Ovary (tissue), 9 donors: ENCODE data around the gene GBX2. TPM values are rescaled to one million over a fixed set of nuclear protein-coding genes. Genes with fewer than 3 reads are reported as not detected.

Source experiments
- DNase-seq, 5 donors: peaks; one replicate each; pipeline ENCODE4 v3.0.0-alpha.2; 2019 to 2020
- H3K27ac ChIP-seq, 2 donors: fragments of 200-600 bp; one replicate each; pipeline versions ENCODE4 v1.5.1 to v1.8.0; 2019 to 2022
- H3K27me3 ChIP-seq: fragments of 200-600 bp; one replicate; pipeline ENCODE4 v1.8.0; 2022
- H3K36me3 ChIP-seq: fragments of 200-600 bp; sonication (generic); one replicate; pipeline ENCODE4 v1.5.1; 2019
- H3K4me1 ChIP-seq: one replicate; pipeline ENCODE4 v1.8.1; 2013; ENCODE audit warnings: mild to moderate bottlenecking, moderate library complexity; ENCODE audit not compliant: insufficient read depth
- H3K4me3 ChIP-seq: fragments of 200-600 bp; sonication (generic); one replicate; pipeline ENCODE4 v1.5.1; 2017
- H3K9me3 ChIP-seq, 2 donors: fragments of 200-600 bp in 1 of 2; sonication (generic) in 1 of 2; one replicate each; pipeline versions ENCODE4 v1.5.1 to v1.8.1; 2013 to 2019; ENCODE audit warnings: mild to moderate bottlenecking in 1 of 2, moderate library complexity in 1 of 2
- EP300 ChIP-seq: sonication (generic); formaldehyde crosslinking; IDR thresholded peaks from one replicate; pipeline ENCODE4 v1.6.1; 2017; ENCODE audit warnings: antibody characterized with exemption
- POLR2A ChIP-seq: fragments of 450-650 bp; IDR thresholded peaks from one replicate; pipeline ENCODE4 v1.6.1; 2017; ENCODE audit warnings: antibody characterized with exemption, mild to moderate bottlenecking, moderate library complexity
- WGBS, 3 donors: extraction: QIAGEN DNeasy Blood & Tissue Kit in 1 of 3; methylation state at CpG; one replicate each; pipeline versions ENCODE4 v1.1.5 to v1.1.7; 2013 to 2017; 5-methylcytosine and 5-hydroxymethylcytosine counted together
- intact Hi-C, 4 donors: fragments of 100-400 bp; cut with DNase I; formaldehyde crosslinking; loops; one replicate each; pipeline versions ENCODE4 v1.11.0 to v1.15.1; 2022 to 2023
- polyA plus RNA-seq, 2 donors: library from polyadenylated mRNA; stranded (reverse); fragments of 200-250 nt in 1 of 2; fragments of 350-450 nt in 1 of 2; fragmentation: Illumina TruSeq in 1 of 2; extraction: RNeasy Lipid Tissue Mini Kit (QIAGEN cat#74804) in 1 of 2; gene quantifications; one replicate each; pipeline ENCODE4 v1.2.3, GENCODE V29; 2013 to 2014
- total RNA-seq, 7 donors: library from RNA; depleted of rRNA in 2 of 7; stranded (reverse); fragments of >200 nt in 2 of 7; fragmentation: NEBNext Ultra II Directional in 3 of 7; extraction: Animal tissue kit (Norgen Biotek cat#: 25700) in 3 of 7; gene quantifications; one replicate each; pipeline versions ENCODE4 v1.1.0 to v1.2.4, GENCODE V29; 2016 to 2023
- TF ChIP-seq, protein P1 (sequence below), 3 donors: fragments of 450-650 bp in 2 of 3; fragments of 200-600 bp in 1 of 3; IDR thresholded peaks; one replicate each; pipeline versions ENCODE4 v1.5.1 to v1.8.0; 2016 to 2022; ENCODE audit warnings: antibody characterized with exemption in 3 of 3, mild to moderate bottlenecking in 1 of 3
- donor health status: DM: no; HTN: no; CAD: no; lungs with moderate emphysema.
- donor health status: DM: no; HTN: no; CAD: no.
- donor health status: Bipolar disorder and iron deficiency.
- donor health status: DM: yes; HTN: yes; CAD: no.
- donor health status: DM: no; HTN: no; CAD: no.
- donor health status: DM: yes; HTN: yes; CAD: no.

GBX2 gene
- total and polyA plus RNA-seq, 9 donors: not detected

DNA sequence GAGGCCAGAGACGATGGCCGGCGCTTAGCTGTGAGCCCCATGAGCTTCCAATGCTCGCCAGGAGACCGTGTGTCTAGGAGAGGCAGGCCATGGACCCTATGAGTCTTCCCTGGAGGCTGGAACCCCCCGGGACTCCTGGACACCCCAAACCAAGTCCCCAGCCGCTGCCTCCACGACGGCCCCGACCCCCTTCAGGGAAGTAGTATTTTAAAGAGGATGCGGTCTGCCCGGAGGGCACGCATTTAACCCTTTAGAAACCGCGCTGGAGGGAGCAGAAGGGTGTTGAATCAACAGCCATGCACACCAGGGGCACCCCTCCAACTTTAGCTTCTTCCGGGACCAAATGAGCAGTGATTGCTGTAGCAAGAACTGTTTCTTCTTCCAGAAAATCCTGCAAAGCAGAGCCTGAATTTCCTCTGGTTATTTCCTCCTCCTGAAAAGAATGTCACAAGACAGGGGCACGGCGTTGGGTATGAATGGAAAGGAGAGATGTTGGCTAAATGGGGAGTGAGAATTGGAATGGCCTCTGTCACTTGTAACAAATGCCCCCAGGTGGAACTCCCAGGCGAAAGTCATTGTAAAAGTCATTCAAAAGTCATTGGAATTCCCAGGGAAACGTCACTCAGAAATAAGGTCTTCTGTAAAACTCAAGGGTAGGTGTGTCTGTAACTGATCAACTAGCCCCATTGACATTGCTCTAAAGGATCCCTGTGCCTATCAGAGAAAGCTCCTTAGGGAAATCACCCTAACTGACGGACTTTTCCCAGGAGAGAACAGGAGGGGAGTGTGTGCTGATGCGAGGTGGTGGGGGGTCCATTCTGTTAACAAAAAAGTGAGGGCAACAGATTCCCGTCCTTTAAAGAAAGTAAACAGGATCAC, 5.8 kb upstream of the GBX2 start:
- DNase-seq: no peak
- 13 to 22% (median 14%) methylated on average over 22 to 23 of the region's 23 CpGs for WGBS, 3 donors
- Histone ChIP-seq H3K27me3 (no peaks in the 10 kb centered on the region), H3K4me1 (peaks cover 3% of the 10 kb centered on the region), H3K36me3 (no peaks in the 10 kb centered on the region), H3K9me3 (no peaks in the 10 kb centered on the region), H3K4me3 (no peak overlapping the region), H3K27ac (no peak overlapping the region)
- TF ChIP-seq EP300 (no peak), POLR2A (no peak)
- TF ChIP-seq, protein P1, sequence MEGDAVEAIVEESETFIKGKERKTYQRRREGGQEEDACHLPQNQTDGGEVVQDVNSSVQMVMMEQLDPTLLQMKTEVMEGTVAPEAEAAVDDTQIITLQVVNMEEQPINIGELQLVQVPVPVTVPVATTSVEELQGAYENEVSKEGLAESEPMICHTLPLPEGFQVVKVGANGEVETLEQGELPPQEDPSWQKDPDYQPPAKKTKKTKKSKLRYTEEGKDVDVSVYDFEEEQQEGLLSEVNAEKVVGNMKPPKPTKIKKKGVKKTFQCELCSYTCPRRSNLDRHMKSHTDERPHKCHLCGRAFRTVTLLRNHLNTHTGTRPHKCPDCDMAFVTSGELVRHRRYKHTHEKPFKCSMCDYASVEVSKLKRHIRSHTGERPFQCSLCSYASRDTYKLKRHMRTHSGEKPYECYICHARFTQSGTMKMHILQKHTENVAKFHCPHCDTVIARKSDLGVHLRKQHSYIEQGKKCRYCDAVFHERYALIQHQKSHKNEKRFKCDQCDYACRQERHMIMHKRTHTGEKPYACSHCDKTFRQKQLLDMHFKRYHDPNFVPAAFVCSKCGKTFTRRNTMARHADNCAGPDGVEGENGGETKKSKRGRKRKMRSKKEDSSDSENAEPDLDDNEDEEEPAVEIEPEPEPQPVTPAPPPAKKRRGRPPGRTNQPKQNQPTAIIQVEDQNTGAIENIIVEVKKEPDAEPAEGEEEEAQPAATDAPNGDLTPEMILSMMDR (IDR thresholded peaks at IDR 0.05): no peak
- intact Hi-C loops: loop anchor here in 1 of 4 donors (5.0 kb wide), 1 partner anchor 392 kb away; no protein-coding TSS in a partner anchor

GRCh38 chr2:236173036-236173728, 5.0 kb upstream of the GBX2 start:
- WGBS, 3 donors: 4 to 13% (median 5%) methylated on average over 25 to 62 of the region's 62 CpGs
- no peaks in the 10 kb centered on the region for H3K36me3 ChIP-seq
- H3K4me3 ChIP-seq: no peak overlapping the region
- TF ChIP-seq, protein P1 (IDR thresholded peaks at IDR 0.05): no peak
- TF ChIP-seq EP300 (no peak), POLR2A (no peak)
- peaks cover 5% of the 10 kb centered on the region for H3K27me3 ChIP-seq
- DNase-seq: no peak
- H3K9me3 ChIP-seq: no peaks in the 10 kb centered on the region
- H3K27ac ChIP-seq: no peak overlapping the region
- H3K4me1 ChIP-seq: peaks cover 1% of the 10 kb centered on the region
- intact Hi-C loops: loop anchor here in 1 of 4 donors (5.0 kb wide), 1 partner anchor 391 kb away; no protein-coding TSS in a partner anchor

GRCh38 chr2:236172255-236173035, 4.3 kb upstream of the GBX2 start:
- Histone ChIP-seq H3K9me3 (no peaks in the 10 kb centered on the region), H3K27ac (no peak overlapping the region), H3K4me1 (peaks cover 3% of the 10 kb centered on the region), H3K27me3 (peaks cover 5% of the 10 kb centered on the region), H3K36me3 (no peaks in the 10 kb centered on the region), H3K4me3 (no peak overlapping the region)
- TF ChIP-seq EP300: no peak
- TF ChIP-seq, protein P1 (IDR thresholded peaks at IDR 0.05): no peak
- TF ChIP-seq POLR2A: no peak
- intact Hi-C loops: loop anchor here in 1 of 4 donors (5.0 kb wide), 1 partner anchor 390 kb away; no protein-coding TSS in a partner anchor
- DNase-seq: no peak
- 4 to 8% (median 5%) methylated on average over 44 to 46 of the region's 46 CpGs for WGBS, 3 donors

DNA sequence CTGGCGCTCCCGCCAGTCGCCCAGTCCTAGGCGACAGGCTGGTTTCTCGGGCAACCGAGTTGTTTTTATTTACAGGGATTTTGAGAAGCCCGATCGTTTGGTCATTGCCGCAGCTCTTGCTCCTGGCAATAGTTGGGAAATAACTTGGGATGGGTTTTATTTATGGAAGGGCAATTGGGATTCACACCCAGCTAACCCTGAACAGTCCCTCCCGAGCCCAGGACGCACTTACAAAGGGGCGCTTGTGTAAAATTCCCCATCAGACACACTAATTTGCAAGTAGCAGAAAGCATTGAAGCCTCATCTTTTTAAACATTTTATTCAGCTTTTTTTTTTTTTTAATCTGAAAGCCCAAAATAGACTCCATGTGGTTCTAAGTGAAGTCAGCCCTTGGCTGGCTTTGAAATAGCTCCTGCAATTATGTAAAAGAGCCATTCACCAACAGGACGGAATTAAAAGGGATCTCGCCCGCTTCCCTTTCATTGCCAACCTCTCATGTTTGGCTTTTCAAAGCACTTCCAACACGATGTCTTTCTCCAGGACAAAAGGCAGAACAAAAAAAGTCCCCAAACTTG, 3.6 kb upstream of the GBX2 start:
- 11 to 14% (median 13%) methylated on average over 10 to 16 of the region's 16 CpGs for WGBS, 3 donors
- Histone ChIP-seq H3K36me3 (no peaks in the 10 kb centered on the region), H3K9me3 (no peaks in the 10 kb centered on the region), H3K27me3 (peaks cover 5% of the 10 kb centered on the region), H3K4me3 (no peak overlapping the region), H3K4me1 (peaks cover 7% of the 10 kb centered on the region), H3K27ac (no peak overlapping the region)
- intact Hi-C loops: loop anchor here in 1 of 4 donors (5.0 kb wide), 1 partner anchor 389 kb away; no protein-coding TSS in a partner anchor
- DNase-seq: no peak
- TF ChIP-seq, protein P1 (IDR thresholded peaks at IDR 0.05): no peak
- TF ChIP-seq EP300: no peak
- TF ChIP-seq POLR2A: no peak
